Measurements from ENCODE around the gene PDE4B.

GRCh38 chr1:65949933-65950332, 157.2 kb downstream of the PDE4B start:
- TF ChIP-seq SREBF2 (IDR thresholded peaks at IDR 0.05) (no peak), SMC3 (IDR thresholded peaks at IDR 0.05) (no peak), EP300 (IDR thresholded peaks at IDR 0.05) (no peak), JUN (IDR thresholded peaks at IDR 0.05) (no peak), POLR2A (IDR thresholded peaks at IDR 0.05; ENCODE audit: low read length) (no peak), CTCF (IDR thresholded peaks at IDR 0.05) (no peak), NFE2L2 (conservative IDR thresholded peaks at IDR 0.05; ENCODE audit: low read length) (no peak), PBX3 (IDR thresholded peaks at IDR 0.05) (no peak), GATA3 (IDR thresholded peaks at IDR 0.05; ENCODE audit: borderline replicate concordance) (no peak), MAX (IDR thresholded peaks at IDR 0.05) (no peak), JUNB (IDR thresholded peaks at IDR 0.05) (no peak), MAZ (IDR thresholded peaks at IDR 0.05; ENCODE audit: borderline replicate concordance, low read depth, low read length) (no peak), MAFK (IDR thresholded peaks at IDR 0.05; ENCODE audit: partially characterized antibody) (no peak)
- TF ChIP-seq, protein P1, sequence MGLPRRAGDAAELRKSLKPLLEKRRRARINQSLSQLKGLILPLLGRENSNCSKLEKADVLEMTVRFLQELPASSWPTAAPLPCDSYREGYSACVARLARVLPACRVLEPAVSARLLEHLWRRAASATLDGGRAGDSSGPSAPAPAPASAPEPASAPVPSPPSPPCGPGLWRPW (IDR thresholded peaks at IDR 0.05) = no peak

Data from A549 (cell line).